HG02610 (cell line): ENCODE data around the gene PLA2G4C.

Source experiments
- ATAC-seq: cut with Tn5 transposase; IDR thresholded peaks from one replicate; pipeline ENCODE4 v1.9.1; 2021; ENCODE audit warnings: mild to moderate bottlenecking, moderate library complexity; ENCODE audit not compliant: unreplicated experiment

The PLA2G4C gene

GRCh38 chr19:48059331-48059730, 51.3 kb downstream of the PLA2G4C start:
- ATAC-seq: no peak

- no peak for ATAC-seq
Measured at GRCh38 chr19:48053856-48054255, 56.8 kb downstream of the PLA2G4C start.

GRCh38 chr19:48053076-48053475, 57.5 kb downstream of the PLA2G4C start:
- ATAC-seq: no peak

GRCh38 chr19:48051335-48052033, 59.1 kb downstream of the PLA2G4C start:
- no peak for ATAC-seq

GRCh38 chr19:48044561-48044960, 66.1 kb downstream of the PLA2G4C start:
- no peak for ATAC-seq

GRCh38 chr19:48043675-48044258, 66.8 kb downstream of the PLA2G4C start, which contains the start of gene CABP5:
CABP5 (minus strand) TSS chr19:48044079; CDS start chr19:48043922, 157 bp downstream.
- ATAC-seq: no peak

GRCh38 chr19:48041877-48042580, 68.6 kb downstream of the PLA2G4C start:
- no peak for ATAC-seq

GRCh38 chr19:48036765-48037164, 73.9 kb downstream of the PLA2G4C start:
- ATAC-seq: no peak

- no peak for ATAC-seq
Measured at GRCh38 chr19:48033604-48034003, 77.0 kb downstream of the PLA2G4C start.

GRCh38 chr19:48030073-48030472, 80.5 kb downstream of the PLA2G4C start:
- ATAC-seq: no peak

GRCh38 chr19:48029431-48029830, 81.2 kb downstream of the PLA2G4C start:
- no peak for ATAC-seq

GRCh38 chr19:48025480-48025879, 85.1 kb downstream of the PLA2G4C start:
- no peak for ATAC-seq

- no peak for ATAC-seq
Measured at GRCh38 chr19:48023518-48023917, 87.1 kb downstream of the PLA2G4C start.

GRCh38 chr19:48023011-48023410, 87.6 kb downstream of the PLA2G4C start:
- ATAC-seq: no peak

- no peak for ATAC-seq
Measured at GRCh38 chr19:48020686-48021085, 89.9 kb downstream of the PLA2G4C start.

- ATAC-seq: no peak
Measured at GRCh38 chr19:48010932-48011758, 99.5 kb downstream of the PLA2G4C start.

- no peak for ATAC-seq
Measured at GRCh38 chr19:48006762-48007161, 103.9 kb downstream of the PLA2G4C start.

- ATAC-seq: no peak
Measured at GRCh38 chr19:48004236-48004635, 106.4 kb downstream of the PLA2G4C start.

GRCh38 chr19:48000846-48001245, 109.8 kb downstream of the PLA2G4C start:
- ATAC-seq: no peak

- ATAC-seq: no peak
Measured at GRCh38 chr19:47998800-47999199, 111.8 kb downstream of the PLA2G4C start.
